Hematopoietic multipotent progenitor cell treated with erythropoietin and hydrocortisone succinate and interleukin-3 and kit ligand, for 4 days (in vitro differentiated cells): Measurements from ENCODE around the gene OR2B2.
"Not testable (repeated sequence)": the region's sequence is repeated elsewhere in the genome, so short reads cannot be mapped to it uniquely, and the experiment has no call there.

Experiments
- DNase-seq: peaks from one replicate; pipeline ENCODE4 v3.0.0-alpha.2; 2015

Gene OR2B2

DNA sequence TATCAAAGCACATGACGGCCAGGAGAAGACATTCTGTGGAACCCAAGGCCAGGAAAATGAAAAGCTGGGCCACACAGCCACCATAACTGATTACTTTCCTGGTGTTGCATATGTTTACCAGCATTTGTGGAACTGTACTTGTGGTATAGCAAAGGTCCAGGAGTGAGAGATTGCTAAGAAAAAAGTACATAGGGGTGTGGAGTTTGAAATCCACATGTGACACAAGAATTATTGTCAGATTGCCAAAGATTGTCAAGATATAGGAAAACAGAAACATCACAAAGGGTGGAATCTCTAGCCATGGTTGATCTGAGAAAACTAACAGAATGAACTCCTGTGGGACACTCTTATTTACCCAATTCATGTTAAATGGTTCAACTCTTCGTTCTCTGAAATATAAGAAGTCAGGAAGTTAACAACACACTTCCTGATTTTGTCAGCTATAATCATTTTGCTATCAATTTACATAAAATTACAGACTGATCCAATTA is at the start of gene OR2B2:
TSS of gene OR2B2 (minus strand) at position 441 of the 491 bp plus-strand sequence. CDS start at position 364, 77 bp downstream.
- DNase-seq: peak; percentile 61

DNA sequence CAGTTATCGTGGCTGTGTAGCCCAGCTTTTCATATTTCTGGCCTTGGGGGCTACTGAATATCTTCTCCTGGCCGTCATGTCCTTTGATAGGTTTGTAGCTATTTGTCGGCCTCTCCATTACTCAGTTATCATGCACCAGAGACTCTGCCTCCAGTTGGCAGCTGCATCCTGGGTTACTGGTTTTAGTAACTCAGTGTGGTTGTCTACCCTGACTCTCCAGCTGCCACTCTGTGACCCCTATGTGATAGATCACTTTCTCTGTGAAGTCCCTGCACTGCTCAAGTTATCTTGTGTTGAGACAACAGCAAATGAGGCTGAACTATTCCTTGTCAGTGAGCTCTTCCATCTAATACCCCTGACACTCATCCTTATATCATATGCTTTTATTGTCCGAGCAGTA is 45.3 kb upstream of the OR2B2 start:
- no peak for DNase-seq

DNA sequence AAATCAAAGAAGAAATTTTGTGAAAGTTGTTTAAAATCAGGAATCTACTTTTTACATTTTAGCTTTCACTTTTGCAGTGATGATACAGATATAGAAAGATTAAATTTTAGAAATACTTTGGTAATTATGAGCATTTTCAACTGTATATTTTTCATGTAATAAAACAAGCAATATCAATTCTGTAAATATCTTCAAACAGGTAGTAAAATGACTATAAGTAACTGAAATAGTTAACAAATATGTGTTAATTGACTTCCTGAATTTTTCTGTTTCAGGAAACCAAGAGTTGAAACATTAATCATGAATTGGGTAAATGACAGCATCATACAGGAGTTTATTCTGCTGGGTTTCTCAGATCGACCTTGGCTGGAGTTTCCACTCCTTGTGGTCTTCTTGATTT is 44.7 kb upstream of the OR2B2 start, which contains the start of gene OR2B6:
TSS of gene OR2B6 (plus strand) at position 301 of the 400 bp plus-strand sequence. CDS start at position 301, 0 bp downstream.
- DNase-seq: no peak

DNA sequence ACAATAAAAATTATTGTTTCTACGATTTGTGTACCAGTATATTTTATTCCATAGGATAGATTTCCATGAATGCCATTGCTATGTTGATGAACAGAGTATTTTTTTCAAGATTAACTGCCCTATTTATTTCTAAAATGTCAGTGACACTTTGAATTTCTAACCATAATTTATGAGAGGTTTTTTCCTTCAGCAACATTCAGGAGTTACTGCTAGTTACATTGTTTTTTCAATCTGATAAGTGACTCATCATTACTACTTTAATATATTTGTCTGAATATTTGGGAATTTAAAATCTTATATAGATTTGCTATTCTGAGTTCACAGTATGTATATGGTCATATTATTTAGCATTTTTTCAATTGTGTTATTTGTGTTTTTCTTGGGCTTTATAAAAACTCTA is 38.8 kb upstream of the OR2B2 start:
- DNase-seq: no peak

DNA sequence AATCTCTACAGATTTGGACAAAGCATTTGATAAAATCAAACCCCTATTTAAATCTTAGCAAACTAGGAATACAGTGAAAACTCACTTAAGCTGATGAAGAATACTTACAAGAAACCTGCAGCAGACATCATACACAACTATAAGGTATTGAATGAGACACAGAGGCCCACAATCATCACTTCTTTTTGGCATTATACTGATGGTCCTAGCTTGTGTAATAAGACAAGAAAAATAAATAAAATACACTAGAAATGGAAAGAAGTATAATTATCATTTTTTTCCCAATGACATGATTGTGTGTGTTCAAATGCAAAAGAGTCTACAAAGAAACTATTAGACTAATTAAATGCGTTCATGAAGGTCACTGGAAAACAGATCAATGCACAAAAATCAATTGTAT is 36.0 kb upstream of the OR2B2 start:
- DNase-seq: no peak

DNA sequence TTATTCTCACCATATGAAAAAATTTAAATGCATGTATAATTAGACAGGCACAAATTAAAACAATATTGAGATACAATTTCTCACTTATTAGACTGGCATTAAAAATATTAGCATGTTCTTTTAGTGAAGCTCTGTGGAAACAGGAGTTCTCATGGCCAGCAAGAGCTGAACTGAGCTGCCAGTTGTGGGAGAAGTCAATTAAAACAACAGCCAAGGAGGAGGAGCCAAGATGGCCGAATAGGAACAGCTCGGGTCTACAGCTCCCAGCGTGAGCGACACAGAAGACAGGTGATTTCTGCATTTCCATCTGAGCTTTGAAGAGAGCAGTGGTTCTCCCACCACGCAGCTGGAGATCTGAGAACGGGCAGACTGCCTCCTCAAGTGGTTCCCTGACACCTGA is 30.9 kb upstream of the OR2B2 start:
- DNase-seq: not testable (repeated sequence)

DNA sequence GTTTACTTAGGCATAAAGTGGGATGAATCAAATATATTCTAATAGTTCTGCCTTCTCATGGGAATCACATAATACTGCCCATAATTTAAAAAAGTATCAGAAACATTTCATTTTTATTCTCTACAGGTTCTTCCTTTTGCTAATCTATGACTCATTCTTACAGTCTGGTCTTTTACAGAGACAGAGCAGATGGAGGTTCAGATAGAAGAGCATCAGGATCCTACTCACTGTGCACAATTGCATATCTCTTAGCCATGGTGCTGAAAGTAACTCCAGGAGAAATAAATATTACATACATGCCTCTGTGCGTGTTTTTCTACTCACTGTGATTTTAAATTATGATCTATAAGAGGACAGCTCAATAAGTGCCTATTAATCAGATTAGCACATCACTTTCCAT is 28.6 kb upstream of the OR2B2 start:
- peak; percentile 58 for DNase-seq

DNA sequence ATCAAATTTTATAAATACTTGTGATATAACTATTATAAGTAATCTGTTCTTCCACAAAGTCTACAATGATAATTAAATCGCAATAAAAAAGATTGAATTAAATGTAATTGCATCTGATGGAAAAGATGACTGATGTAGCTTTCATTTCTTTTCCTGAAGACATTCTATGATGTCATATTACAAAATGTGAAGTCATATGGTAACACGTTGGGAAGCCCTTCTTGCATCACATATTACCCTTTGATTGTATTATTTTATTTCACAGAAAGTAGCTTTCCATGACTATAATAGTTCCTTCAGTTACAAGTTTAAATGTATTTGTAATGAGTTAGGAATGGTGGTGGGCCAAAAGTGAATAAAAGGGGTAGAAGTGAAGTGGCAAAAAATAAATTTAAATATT is 19.0 kb upstream of the OR2B2 start:
- DNase-seq: no peak

DNA sequence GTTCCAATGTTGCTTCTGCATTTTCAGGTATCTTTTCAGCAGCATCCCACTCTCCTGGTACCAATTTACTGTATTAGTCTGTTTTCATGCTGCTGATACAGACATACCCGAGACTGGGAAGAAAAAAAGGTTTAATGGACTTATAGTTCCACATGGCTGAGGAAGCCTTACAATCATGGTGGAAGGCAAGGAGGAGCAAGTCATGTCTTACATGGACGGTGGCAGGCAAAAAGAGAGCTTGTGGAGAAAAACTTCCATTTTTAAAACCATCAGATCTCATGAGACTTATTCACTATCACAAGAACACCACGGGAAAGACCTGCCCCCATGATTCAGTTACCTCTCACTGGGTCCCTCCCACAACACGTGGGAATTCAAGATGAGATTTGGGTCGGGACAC is 17.7 kb upstream of the OR2B2 start:
- DNase-seq: not testable (repeated sequence)

DNA sequence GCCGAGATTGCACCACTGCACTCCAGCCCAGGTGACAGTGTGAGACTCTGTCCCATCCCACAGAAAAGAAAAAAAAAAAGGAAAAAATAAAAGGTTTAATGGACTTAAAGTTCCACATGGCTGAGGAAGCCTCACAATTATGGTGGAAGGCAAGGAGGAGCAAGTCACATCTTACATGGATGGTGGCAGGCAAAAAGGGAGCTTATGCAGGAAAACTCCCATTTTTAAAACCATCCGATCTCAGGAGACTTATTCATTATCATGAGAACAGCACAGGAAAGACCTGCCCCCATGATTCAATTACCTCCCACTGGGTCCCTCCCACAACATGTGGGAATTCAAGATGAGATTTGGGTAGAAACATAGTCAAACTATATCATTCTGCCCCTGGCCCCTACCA is 15.8 kb upstream of the OR2B2 start:
- DNase-seq: not testable (repeated sequence)

DNA sequence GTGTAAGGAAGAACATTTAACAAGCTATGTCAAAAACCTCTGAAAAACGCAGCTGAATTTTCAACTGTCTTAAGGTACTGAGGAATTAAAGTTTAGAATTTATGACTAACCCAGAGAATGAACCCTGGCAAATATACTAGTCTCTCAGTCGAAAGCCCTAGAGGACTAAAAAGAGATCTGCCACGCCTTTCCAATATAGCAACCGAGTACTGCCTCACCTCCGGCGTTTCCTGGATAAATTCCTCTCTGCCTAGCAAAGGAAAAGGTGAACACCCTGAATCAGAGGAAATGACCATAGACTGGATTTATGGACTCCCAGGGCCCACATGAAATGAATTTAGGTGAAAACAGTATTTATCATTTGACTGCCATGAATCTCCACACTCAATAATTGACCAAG is 12.0 kb upstream of the OR2B2 start:
- DNase-seq: no peak

DNA sequence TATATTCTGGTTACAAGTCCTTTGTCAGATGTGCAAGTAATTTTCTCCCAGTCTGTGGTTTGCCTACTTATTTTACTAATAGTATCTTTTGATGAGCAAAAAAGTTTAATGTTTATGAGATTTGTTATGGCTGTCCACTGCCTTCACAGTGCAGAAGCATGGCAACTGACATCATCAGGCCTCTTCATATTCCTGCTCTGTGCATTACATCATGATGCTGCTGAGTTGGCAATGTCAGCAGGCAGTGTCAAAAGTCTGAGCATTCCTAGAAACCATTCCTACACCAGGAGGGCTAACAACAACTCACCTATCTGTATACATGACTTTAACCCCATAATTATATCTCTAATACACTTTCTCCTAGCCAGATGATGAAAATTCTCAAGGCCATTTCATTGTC is 10.8 kb upstream of the OR2B2 start:
- DNase-seq: no peak

DNA sequence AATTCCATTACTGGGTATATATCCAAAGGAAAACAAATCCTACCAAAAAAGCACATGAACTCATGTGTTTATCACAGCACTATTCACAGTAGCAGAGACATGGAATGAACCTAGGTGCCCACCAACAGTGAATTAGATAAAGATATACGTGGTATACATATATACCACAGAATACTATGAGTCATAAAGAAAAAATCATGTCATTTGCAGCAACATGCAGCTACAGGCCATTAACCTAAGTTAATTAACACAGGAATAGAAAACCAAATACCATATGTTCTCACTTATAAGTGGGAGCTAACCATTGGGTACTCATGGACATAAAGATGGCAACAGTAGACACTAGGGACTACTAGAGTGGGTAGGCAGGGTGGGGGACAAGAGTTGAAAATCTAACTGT is 4.2 kb downstream of the OR2B2 start:
- no peak for DNase-seq

DNA sequence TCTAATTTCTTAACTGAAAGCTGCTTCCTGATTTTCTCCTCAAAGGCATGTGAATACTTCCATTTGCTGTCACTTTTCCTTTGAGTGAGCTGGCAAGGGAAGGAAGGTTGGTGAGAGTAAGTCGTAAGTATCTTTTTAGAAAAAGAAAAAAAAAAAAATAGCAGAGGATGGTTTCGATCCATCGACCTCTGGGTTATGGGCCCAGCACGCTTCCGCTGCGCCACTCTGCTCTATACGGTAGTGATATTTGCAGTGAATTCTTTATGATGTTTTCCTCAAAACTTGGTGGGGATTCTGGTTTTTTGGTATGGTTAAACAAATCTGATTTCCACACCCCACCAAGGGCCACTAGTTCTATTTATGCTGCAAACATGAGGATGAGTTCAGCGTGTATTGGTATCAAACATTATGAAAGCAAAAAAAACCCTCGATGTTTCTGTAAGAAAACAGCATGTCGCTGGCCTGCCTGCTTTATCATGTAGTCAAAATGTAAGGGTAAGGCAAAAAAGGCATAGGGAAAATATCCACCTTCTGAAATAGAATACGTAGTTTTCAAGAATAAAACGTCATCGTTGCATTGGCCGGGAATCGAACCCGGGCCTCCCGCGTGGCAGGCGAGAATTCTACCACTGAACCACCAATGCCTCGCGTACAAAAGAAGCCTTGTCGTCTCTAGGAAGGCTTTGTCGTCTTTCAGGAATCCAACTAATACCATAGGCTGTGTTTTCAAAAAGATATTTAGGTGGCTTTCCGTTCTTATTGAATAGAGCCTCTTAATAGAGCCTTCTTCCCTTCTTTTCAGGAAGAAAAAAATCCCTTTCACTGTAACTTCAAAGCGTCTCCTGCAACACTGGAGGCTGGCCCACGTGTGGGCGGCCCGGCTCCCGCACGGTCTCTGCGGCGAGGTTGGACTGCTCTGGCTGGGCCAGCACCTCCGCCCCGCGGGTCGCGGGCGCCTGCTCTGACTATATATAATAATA is 9.6 kb downstream of the OR2B2 start:
- peak; percentile 91 for DNase-seq

DNA sequence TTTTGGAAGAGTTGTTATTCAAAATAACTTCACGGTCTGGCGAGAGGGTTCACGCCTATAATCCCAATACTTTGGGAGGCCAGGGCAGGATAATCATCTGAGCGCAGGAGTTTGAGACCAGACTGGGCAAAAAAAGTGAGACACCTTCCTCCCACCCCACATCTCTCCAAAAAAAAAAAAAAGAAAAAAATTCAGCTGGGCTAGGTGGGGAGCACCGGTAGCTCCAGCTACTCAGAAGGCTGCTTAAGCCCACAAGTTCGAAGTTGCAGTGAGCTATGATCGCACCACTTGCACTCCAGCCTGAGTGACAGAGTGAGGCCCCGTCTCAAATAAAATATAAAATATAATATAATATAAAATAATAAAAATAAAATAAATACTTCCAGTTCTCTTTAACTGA is 10.4 kb downstream of the OR2B2 start:
- peak; percentile 40 for DNase-seq

DNA sequence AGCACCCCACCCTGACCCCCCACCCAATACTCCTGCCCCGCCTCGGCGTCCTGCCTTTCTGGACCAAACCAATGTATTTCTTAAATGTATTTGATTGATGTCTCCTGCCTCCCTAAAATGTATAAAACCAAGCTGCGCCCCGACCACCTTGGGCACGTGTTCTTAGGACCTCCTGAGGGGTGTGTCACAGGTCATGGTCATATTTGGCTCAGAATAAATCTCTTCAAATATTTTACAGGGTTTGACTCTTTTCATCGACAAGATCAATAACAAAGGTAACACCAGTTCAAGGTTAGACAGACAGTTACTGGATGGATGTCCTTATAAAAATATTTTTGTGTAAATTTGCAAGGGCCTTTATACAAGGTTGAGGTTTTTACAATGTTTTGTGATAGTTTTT is 12.0 kb downstream of the OR2B2 start:
- not testable (repeated sequence) for DNase-seq

DNA sequence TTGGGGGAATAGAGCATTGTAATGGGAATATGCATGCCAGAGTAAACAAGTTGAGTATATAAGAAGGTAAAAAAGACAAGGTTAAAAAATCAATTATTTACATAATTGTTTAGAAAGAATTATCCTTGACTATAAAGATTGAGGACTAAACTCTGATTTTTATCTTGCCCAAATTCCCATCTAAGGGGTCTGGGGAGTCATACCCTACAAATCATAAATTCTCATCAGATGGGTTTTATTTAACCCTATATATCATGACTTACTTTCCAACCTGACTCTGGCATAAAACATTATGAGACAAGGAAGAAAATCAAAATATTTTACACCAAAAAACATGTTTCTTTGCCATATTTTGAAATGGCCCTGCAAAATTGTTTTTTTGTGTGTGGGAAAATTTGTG is 12.7 kb downstream of the OR2B2 start:
- DNase-seq: no peak

DNA sequence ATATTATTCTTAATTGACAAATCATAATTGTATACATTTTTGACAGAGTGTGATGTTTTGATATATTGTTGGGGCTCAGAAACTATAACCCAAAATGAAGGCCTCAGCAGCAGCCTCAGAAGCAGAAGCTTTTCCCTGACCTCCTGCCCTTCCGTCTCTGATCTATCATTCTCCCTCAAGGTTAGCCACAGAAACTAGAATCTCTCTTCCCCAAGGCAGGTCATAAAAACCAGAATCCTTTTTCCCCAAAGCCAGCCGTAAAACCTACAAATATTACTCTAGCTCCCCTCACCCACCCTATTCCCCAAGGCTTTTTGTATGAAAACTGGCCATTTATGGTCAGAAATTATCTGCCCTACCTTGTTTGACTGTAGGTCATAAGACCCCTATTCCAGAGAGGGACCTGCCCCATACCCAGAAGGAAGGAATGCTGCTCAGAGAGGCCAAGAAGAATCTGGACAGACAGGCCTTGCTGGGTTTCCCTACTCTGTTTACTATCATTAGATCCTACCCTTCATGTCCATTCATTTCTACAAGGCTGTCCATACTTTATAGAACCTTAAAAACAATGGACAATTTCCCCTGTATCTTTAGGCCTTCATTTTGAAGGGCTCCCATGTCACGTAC is 14.5 kb downstream of the OR2B2 start:
- no peak for DNase-seq

DNA sequence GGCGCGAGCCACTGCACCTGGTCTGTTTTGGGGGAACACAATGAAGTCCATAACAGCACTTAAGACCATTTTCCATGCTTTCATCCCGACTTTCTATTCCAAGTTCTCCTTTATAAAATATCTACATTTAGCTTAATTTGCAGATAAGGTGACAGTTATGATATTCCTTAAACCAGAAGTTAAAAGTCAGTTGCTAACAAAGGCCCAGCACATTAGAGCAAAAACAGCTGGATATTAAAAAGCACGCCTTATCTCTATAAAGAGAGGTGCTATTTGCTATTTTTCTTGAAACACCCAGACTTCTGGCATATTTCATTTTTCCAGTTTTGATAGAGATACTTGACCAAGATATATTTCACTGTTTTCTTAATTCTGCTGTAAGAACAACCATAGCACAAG is 15.8 kb downstream of the OR2B2 start:
- no peak for DNase-seq

DNA sequence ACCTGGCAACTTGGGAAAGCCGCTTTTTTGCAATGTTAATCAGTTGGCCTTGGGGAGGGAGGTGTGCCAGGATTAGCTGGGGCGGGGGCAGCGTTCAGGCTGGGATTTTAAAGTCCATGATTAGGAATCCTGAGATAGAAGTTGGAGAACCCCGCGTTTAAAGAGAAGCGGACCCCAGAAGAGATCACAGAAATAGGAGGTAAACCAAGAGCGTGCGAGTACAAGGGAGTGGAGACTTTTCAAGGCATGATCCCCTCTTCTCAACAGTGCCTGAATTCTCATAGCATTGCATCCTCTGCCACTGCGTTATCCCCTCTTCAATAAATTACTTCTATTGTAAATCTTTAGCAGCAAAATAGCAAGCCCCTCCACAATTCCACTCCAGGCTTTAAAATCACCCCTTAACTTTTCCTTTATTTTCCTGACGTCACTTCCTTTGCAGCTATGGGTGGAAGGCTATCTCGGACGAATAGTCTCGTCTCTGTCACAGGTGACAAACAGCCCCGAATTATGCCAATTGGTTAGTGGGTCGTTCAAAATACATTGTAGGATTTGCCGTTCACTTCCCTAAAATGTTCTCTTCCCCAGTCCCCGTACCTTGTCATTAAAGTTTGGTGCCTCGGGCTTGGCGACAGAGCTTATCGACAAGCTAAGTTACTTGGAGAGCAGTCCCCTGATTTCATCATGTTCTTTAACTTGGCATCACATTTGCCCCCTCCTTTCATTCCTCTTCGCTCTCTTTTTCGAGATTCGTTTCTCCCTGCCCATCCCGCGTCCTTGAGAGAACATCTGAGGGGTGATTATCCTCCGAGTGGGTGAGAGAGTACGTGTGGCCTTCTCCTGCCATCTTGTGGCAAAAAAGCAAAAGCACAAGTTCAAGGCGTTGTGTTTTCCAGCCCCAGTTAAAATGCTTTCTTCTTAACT is 17.1 kb downstream of the OR2B2 start:
- DNase-seq: peak; percentile 96

DNA sequence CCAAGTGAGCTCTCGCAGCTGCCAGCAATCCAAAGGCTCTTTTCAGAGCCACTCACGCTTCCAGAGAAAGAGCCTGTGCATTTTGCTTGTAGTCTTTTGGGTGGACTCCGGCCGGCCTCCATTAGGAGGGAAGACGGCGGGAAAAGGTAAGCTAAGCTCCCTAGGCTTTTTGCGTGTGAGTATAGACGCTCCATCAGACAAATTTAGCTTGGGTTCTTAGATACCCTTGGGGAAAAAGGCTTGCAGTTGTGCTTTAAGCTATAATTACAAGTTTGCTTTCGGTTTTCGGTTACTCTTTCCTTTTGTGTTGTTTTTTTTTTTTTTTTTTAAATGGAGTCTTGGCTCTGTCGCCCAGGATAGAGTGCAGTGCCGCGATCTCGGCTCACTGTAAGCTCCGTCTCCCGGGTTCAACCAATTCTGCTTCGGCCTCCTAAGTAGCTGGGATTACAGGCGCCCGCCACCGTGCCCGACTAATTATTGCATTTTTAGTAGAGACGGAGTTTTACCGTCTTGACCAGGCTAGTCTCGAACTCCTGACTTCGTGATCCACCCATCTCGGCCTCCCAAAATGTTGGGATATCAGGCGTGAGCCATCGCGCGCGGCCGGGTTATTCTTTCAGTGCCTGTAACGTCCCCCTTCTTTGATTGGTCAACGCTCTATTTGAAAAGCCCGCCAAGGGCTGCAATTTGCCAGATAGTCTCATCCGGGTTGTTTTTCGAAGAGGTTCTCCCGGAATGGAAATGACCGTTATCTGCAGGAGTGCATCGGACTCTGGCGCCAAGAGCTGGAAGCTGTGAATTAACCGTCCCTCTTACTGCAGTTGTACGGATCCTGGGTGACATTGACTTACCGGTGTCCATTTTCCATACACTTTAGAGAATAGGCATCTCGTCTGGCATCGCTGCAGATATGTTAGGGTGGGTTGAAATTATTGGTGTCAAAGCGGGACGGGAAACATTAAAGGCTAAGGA is 18.1 kb downstream of the OR2B2 start:
- DNase-seq: peak; percentile 97
